Ishikawa (cell line): Measurements from ENCODE around the gene MVD.

ENCODE experiments used
- CEBPB ChIP-seq: IDR thresholded peaks from 2 replicates; pipeline ENCODE4 v1.6.1; 2012
- EGR1 ChIP-seq: IDR thresholded peaks from 2 replicates; pipeline ENCODE4 v1.6.1; 2012
- EP300 ChIP-seq: IDR thresholded peaks from 2 replicates; pipeline ENCODE4 v1.6.1; 2012; ENCODE audit warnings: borderline replicate concordance
- NFIC ChIP-seq: IDR thresholded peaks from 2 replicates; pipeline ENCODE4 v1.6.1; 2012
- TAF1 ChIP-seq: IDR thresholded peaks from 2 replicates; pipeline ENCODE4 v1.6.1; 2012; ENCODE audit warnings: low read depth, mild to moderate bottlenecking
- TCF12 ChIP-seq: IDR thresholded peaks from 2 replicates; pipeline ENCODE4 v1.6.1; 2012; ENCODE audit warnings: low read depth
- TEAD4 ChIP-seq: IDR thresholded peaks from 2 replicates; pipeline ENCODE4 v1.6.1; 2012
- YY1 ChIP-seq: IDR thresholded peaks from 2 replicates; pipeline ENCODE4 v1.6.1; 2012; ENCODE audit warnings: low read depth
- ZBTB7A ChIP-seq: IDR thresholded peaks from 2 replicates; pipeline ENCODE4 v1.6.1; 2012; ENCODE audit warnings: low read depth
- TF ChIP-seq, protein P1 (sequence below): IDR thresholded peaks from 2 replicates; pipeline ENCODE4 v1.6.1; 2012
- TF ChIP-seq, protein P2 (sequence below): IDR thresholded peaks from 2 replicates; pipeline ENCODE4 v1.6.1; 2012

DNA sequence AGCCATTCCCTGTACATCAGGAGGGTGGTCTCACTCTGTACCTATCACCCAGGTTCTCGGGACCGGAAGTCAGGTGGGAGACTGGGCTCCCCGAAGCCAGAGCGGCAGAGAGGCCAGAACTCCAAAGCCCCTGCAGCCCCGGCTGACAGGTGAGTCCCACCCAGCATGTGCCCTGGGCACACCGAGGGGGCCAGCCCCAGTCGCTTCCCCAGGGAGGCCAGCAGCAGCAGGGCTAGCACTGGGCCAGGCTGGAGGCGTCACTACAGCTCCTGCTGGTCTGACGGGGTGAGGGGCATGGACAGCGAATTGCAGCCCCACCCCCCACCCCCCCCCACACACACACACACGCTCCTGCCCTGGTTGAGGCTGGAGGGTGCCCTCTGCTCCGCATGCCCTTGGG lies 32.5 kb downstream of the MVD start:
- TF ChIP-seq EP300 (no peak), CEBPB (no peak), TCF12 (no peak), EGR1 (no peak), TAF1 (no peak), YY1 (no peak), TEAD4 (no peak), NFIC (no peak), ZBTB7A (no peak)
- TF ChIP-seq, protein P1, sequence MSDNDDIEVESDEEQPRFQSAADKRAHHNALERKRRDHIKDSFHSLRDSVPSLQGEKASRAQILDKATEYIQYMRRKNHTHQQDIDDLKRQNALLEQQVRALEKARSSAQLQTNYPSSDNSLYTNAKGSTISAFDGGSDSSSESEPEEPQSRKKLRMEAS, result no peak
- TF ChIP-seq, protein P2, sequence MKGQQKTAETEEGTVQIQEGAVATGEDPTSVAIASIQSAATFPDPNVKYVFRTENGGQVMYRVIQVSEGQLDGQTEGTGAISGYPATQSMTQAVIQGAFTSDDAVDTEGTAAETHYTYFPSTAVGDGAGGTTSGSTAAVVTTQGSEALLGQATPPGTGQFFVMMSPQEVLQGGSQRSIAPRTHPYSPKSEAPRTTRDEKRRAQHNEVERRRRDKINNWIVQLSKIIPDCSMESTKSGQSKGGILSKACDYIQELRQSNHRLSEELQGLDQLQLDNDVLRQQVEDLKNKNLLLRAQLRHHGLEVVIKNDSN, result no peak
